Activated naive CD4-positive, alpha-beta T cell treated with anti-CD3 and anti-CD28 coated beads, Interleukin-2, amount 50 U/mL, for 16 hours (primary cell): Measurements from ENCODE around the gene CA10.

Source experiments
- DNase-seq: peaks from one replicate; pipeline ENCODE4 v3.0.0-alpha.2; 2020

The CA10 gene

DNA sequence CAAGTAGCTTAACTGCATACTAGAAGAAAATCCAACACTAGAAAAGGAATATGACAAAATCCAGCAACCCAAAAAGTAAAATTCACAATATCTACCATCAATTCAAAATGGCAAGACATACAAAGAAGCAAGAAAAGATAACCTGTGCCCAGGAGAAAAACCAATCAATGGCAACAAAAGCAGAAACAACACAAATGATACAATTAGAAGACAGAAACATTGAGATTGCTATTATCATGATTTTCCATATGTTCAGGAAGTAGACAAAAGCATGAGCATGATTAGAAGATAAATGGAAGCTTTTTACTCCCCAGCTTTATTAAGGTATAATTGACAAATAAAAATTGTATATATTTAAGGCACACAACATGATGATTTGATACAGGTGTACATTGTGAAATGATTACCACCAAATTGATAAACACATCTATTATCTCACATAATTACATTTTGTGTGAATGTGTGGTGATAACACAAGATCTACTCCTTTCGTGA, 117.3 kb downstream of the CA10 start:
- no peak for DNase-seq

- no peak for DNase-seq
Measured at GRCh38 chr17:52036416-52036815, 122.1 kb downstream of the CA10 start.

DNA sequence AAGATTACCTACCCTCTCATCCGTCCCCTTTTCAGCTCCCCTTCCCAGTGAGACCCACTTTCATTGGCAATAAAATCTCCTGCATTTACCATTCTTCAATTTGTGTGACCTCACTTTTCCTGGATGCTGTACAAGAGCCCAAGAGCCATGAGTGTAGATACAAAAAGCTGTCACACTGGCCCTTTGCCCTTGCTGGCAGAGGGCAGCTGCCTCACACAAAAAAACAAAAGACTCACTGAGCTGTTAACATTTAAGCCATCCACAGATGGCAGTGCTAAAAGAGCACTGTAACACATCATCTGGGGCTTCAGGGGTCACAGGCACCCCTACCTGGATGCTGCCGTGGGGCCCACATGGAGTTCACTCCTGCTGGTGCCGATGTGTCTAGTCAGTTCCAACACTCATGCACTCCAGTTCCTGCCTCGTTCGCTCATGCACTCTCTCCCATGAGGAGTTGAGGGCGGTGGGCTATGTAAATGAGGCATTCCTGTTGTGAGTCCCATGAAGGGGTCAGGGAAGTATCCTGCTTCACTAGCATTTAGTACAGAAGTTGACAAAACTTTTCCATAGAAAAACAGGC, 123.1 kb downstream of the CA10 start:
- DNase-seq: no peak

- no peak for DNase-seq
Measured at GRCh38 chr17:52032454-52032853, 126.1 kb downstream of the CA10 start.

GRCh38 chr17:52030052-52030451, 128.5 kb downstream of the CA10 start:
- DNase-seq: no peak

GRCh38 chr17:52027620-52028295, 130.8 kb downstream of the CA10 start:
- DNase-seq: no peak

DNA sequence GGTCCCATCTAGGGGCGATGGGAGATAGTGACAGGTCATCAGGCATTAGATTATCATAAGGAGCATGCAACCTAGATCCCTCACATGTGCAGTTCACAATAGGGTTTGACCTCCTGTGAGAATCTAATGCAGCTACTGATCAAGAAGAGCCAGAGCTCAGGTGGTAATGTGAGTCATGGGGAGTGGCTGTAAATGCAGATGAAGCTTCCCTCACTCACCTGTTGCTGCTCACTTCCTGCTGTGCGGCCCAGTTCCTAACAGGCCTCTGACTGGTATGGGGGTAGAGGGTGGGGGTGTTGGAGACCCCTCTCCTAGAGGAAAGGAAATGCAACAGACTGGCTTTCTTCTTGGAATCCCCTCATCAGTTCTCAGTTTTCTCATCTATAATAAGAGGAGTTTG, 131.4 kb downstream of the CA10 start:
- DNase-seq: no peak

- DNase-seq: no peak
Measured at GRCh38 chr17:52026075-52026474, 132.4 kb downstream of the CA10 start.

DNA sequence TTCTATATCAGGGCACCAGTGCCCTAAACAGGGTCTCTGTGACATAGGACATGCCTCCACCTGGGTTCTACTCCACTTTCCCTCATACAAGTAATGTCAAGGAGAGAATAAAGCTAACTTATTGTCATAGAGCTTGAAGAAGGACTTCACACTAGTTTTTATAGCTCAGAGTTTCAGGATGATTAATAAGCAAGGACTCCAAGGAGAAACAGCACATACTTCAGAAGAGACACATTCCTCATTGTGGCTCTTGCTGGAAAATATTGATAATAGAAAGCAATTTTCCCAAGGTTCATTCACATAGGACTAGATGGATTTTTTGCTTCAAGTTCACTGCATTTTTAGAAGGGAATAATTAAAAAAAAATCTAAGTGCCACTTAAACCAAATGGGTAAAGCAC, 133.3 kb downstream of the CA10 start:
- DNase-seq: no peak

- no peak for DNase-seq
Measured at GRCh38 chr17:52024300-52024870, 134.1 kb downstream of the CA10 start.

DNA sequence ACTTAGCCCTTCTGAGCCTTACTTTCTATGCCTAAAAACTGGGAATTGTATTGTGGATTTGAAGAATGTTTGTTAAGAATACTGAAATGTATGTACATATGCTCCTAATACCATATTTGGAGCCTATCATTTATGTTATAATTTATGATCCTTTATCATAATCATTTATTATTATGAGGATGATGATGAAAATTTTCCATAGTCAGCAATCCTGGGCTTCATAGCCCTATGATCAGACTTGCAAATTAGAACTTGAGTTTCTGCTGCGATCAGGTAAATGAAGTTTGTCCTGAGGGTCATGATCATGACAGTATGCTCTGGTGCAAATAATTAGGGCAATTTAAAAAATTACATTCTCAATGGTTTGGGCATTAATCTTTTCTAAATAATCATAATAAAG, 147.4 kb downstream of the CA10 start:
- DNase-seq: no peak

DNA sequence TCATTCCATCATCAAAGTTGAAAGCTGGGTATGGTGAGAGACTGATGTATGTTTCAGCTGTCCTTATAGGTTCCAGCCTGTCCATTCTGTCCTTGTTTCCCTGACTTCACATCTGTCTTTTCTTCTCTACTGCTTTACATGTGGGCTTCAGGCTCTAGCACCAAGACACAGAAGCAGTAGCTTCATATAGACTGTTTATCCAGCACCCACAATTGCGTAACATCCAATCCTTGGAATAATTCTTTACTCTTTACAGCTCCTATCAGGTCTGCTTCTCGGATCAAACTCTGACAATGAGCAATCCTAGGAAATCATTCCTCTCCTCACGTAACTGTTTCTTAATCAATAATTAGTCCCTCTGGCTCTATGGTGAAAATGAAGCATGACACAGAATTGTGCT, 158.9 kb downstream of the CA10 start:
- DNase-seq: no peak

- no peak for DNase-seq
Measured at GRCh38 chr17:51997723-51998122, 160.8 kb downstream of the CA10 start.

- no peak for DNase-seq
Measured at GRCh38 chr17:51995797-51996403, 162.6 kb downstream of the CA10 start.

GRCh38 chr17:51992864-51993416, 165.6 kb downstream of the CA10 start:
- no peak for DNase-seq

DNA sequence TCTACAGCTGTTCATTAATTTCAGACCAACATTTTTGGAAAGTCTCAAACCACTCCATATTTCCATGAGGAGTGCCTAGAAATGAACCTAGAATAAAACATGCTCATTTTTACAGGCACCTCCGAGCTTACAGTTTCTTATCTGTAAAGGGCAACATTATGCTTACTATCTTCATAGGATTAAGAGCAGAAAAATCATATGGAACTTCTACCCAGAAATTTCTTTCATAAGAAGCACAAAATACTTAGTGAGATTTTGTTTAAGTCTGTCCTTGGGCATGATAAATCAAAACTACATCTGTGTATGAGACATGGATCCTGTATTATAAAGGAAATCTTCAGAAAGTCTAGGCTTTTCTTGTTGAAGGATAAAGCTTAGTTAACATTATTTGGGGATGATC, 187.4 kb downstream of the CA10 start:
- DNase-seq: no peak

DNA sequence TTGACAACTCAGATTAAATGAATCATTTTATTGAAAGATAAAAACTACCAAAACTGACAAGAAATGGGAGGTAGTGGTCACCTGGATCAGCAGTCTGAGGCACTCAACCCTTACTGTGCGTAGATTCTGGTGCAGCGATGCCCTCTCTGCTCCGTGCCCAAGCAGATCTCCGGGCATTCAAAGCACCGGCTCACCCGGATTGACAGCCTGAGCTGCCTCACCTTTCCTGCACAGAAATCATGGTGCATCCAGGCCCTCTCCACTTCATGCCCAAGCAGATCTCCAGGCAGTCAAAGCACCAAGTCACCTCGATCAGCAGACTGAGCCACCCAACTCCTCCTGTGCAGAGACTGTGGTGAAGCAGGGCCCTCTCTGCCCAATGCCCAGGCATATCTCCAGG, 196.8 kb downstream of the CA10 start:
- no peak for DNase-seq

DNA sequence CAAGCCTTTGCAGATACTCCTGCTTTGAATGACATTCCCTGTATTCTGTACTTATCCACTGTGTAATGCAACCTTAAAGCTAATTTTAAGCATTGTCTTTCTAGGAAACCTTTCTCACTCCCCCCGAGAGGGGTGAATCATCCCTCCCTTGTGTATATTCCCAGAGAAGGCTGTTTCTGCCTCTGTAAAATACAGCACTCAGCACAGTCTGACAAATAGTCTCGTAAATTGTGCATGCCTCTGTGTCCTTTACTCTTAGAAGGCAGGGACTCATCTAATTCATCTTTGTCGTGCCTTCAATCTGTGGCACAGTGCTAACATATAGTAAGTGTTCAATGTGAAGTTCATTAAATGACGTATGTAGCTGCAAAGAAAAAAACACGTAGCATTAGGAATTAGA, 200.7 kb downstream of the CA10 start:
- DNase-seq: no peak

GRCh38 chr17:51955245-51955644, 203.3 kb downstream of the CA10 start:
- DNase-seq: no peak

GRCh38 chr17:51954232-51954765, 204.2 kb downstream of the CA10 start:
- DNase-seq: no peak

DNA sequence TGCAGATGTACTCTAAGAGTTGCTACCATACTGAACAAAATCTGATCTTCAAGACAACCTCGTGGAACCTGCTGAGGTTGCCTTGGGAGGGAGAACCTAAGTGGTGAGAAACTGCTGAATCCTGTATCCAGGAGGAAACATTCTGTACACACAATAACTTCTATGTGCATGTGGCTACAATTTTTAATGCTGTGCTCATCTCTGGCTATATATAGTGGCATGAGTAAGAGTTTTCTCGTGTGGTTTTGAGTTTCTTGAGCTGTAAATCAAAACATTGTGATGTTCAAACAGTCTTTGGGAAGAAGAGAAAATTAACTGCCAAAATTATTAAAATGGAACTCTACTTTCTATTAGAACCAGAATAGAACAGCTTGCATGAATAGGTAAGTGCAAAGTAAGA, 206.8 kb downstream of the CA10 start:
- no peak for DNase-seq

- DNase-seq: no peak
Measured at GRCh38 chr17:51948128-51948527, 210.4 kb downstream of the CA10 start.

- no peak for DNase-seq
Measured at GRCh38 chr17:51947160-51947735, 211.3 kb downstream of the CA10 start.
